Endothelial cell of umbilical vein (primary cell): ENCODE results near the gene AS3MT. TPM values are rescaled to one million over a fixed set of nuclear protein-coding genes. Genes with fewer than 3 reads are reported as not detected.

Source experiments
- BruUV-seq: library from RNA; stranded (reverse); fragments of 400-500 nt; replicated peaks from 2 replicates; lab custom pipeline; 2021; lab: Mats Ljungman, UMichigan
- CTCF ChIA-PET: fragments of 300-600, 350-600 bp; sonication (Branson Sonifier 250); formaldehyde crosslinking; loops from one replicate; lab custom pipeline; 2021; ENCODE audit warnings: antibody characterized with exemption, inconsistent platforms; lab: Charles Lee
- POLR2A ChIA-PET: fragments of 300-600, 350-600 bp; sonication (Branson Sonifier 250); formaldehyde crosslinking; loops from one replicate; lab custom pipeline; 2021; ENCODE audit warnings: antibody characterized with exemption, inconsistent platforms; lab: Charles Lee
- DNase-seq: peaks from one replicate; pipeline ENCODE4 v3.0.0-alpha.2; 2011; ENCODE audit warnings: low read depth, low spot score
- FAIRE-seq: peaks from 2 replicates; lab custom pipeline; 2011; peaks lifted over from hg19 to GRCh38; lab: Jason Lieb, UNC
- H2AFZ ChIP-seq: 2 replicates; pipeline ENCODE4 v1.6.0; 2012; ENCODE audit warnings: low read depth, low read length, control low read depth, inconsistent platforms
- H3K27ac ChIP-seq: 2 replicates; pipeline ENCODE4 v1.5.1; 2011; ENCODE audit warnings: low read depth, mild to moderate bottlenecking, control low read depth, low read length, moderate library complexity; ENCODE audit not compliant: insufficient read depth
- H3K27me3 ChIP-seq, 2 experiments: 2 replicates each; pipeline versions ENCODE4 v1.6.0 to v1.6.1; 2011; ENCODE audit warnings: low read length in 2 of 2, mixed read lengths in 1 of 2; ENCODE audit not compliant: control insufficient read depth in 2 of 2, insufficient read depth in 2 of 2
- H3K36me3 ChIP-seq, 2 experiments: 2 replicates in 1 of 2; 3 replicates in 1 of 2; pipeline ENCODE4 v1.5.1; 2011; ENCODE audit warnings: low read length in 2 of 2, mild to moderate bottlenecking in 1 of 2, moderate library complexity in 1 of 2; ENCODE audit not compliant: control insufficient read depth in 2 of 2, insufficient read depth in 2 of 2; ENCODE audit errors: extremely low read depth in 1 of 2
- H3K4me1 ChIP-seq: 3 replicates; pipeline ENCODE4 v1.5.1; 2011; ENCODE audit warnings: mild to moderate bottlenecking, low read length; ENCODE audit not compliant: control insufficient read depth, insufficient read depth; ENCODE audit errors: extremely low read depth
- H3K4me2 ChIP-seq: 2 replicates; pipeline ENCODE4 v1.6.1; 2011; ENCODE audit warnings: low read length, control low read depth, mixed read lengths; ENCODE audit not compliant: insufficient read depth
- H3K4me3 ChIP-seq, 3 experiments: fragments of 200-600 bp in 1 of 3; sonication (generic), shearing (Covaris generic) in 1 of 3; replicated peaks in 1 of 3; 2 replicates each; pipeline ENCODE4 v1.5.1; 2011 to 2016; ENCODE audit warnings: control low read depth in 3 of 3, low read length in 3 of 3, mild to moderate bottlenecking in 2 of 3, inconsistent platforms in 1 of 3, low read depth in 1 of 3, moderate library complexity in 1 of 3; ENCODE audit not compliant: insufficient read depth in 1 of 3
- H3K79me2 ChIP-seq: 2 replicates; pipeline ENCODE4 v1.6.0; 2012; ENCODE audit warnings: low read length, inconsistent platforms; ENCODE audit not compliant: control insufficient read depth, insufficient read depth
- H3K9ac ChIP-seq: replicated peaks from 2 replicates; pipeline ENCODE3; 2011; ENCODE audit warnings: low read length, control low read depth; ENCODE audit not compliant: insufficient read depth; ENCODE audit errors: extremely low read depth
- H3K9me1 ChIP-seq: replicated peaks from 3 replicates; pipeline ENCODE4 v1.6.0; 2011; ENCODE audit warnings: mild to moderate bottlenecking, low read length; ENCODE audit not compliant: control insufficient read depth, insufficient read depth; ENCODE audit errors: extremely low read depth
- H3K9me3 ChIP-seq: replicated peaks from 2 replicates; pipeline ENCODE4 v1.5.1; 2012; ENCODE audit warnings: low read length, inconsistent platforms; ENCODE audit not compliant: control insufficient read depth, insufficient read depth
- H4K20me1 ChIP-seq: replicated peaks from 2 replicates; pipeline ENCODE3; 2011; ENCODE audit warnings: mild to moderate bottlenecking, low read length; ENCODE audit not compliant: control insufficient read depth, insufficient read depth; ENCODE audit errors: extremely low read depth
- MAX ChIP-seq: IDR thresholded peaks from 2 replicates; pipeline ENCODE4 v1.6.1; 2011; ENCODE audit not compliant: insufficient read depth, insufficient read length
- MYC ChIP-seq: IDR thresholded peaks from one replicate; pipeline ENCODE4 v1.6.1; 2011; ENCODE audit warnings: mild to moderate bottlenecking, low read depth, low read length
- dilution Hi-C: fragments of 300-500 bp; cut with MboI; formaldehyde crosslinking; loops from one replicate; pipeline ENCODE4 v1.15.0; 2019; ENCODE audit warnings: low sequenced_read_pairs; ENCODE audit not compliant: extremely low pct_ligation_motif_present
- intact Hi-C: fragments of 100-400 bp; cut with micrococcal nuclease; formaldehyde crosslinking; loops from one replicate; pipeline ENCODE4 v1.10.0; 2022
- polyA plus RNA-seq, 4 experiments: library from polyadenylated mRNA; depleted of rRNA in 3 of 4; stranded (reverse) in 3 of 4; unstranded in 1 of 4; fragments of >200 nt; gene quantifications; 2 replicates each; pipeline versions ENCODE4 v1.2.1 to v1.2.3, GENCODE V29; 2011 to 2012; ENCODE audit warnings: missing spikeins in 1 of 4
- total RNA-seq: library from RNA; stranded (reverse); gene quantifications from 2 replicates; pipeline ENCODE4 v1.2.3, GENCODE V29; 2021

The AS3MT gene
- total and polyA plus RNA-seq, 2 donors (not counting 3 experiments of a cell fraction or from before 2014, with no cell fraction given) = 1.0 TPM; not detected in 1

- Histone ChIP-seq H3K9ac (no peak overlapping the region), H3K27ac (no peak overlapping the region), H3K36me3 (no peaks in the 10 kb centered on the region), H3K79me2 (no peaks in the 10 kb centered on the region), H3K9me3 (no peaks in the 10 kb centered on the region), H4K20me1 (no peaks in the 10 kb centered on the region), H3K4me2 (no peak overlapping the region), H3K9me1 (no peaks in the 10 kb centered on the region), H2AFZ (no peak overlapping the region), H3K4me1 (no peaks in the 10 kb centered on the region), H3K27me3 (no peaks in the 10 kb centered on the region), H3K4me3 (no peak overlapping the region)
- FAIRE-seq (no peak), DNase-seq (no peak)
- CTCF ChIA-PET = no interaction called here
- POLR2A ChIA-PET = no interaction called here
- dilution Hi-C loops (no loop called here), intact Hi-C loops (no loop called here)
- BruUV-seq = no TSS peak
- no peak for TF ChIP-seq MAX
These were observed 25.4 kb downstream of the AS3MT start for GRCh38 chr10:102894466-102895213.

- FAIRE-seq = no peak
- BruUV-seq = no TSS peak
- no peak overlapping the region for H3K4me3 ChIP-seq
- H3K27ac ChIP-seq = no peak overlapping the region
- H3K4me1 ChIP-seq = no peaks in the 10 kb centered on the region
- no peaks in the 10 kb centered on the region for H3K27me3 ChIP-seq
- H3K4me2 ChIP-seq = no peak overlapping the region
- no peaks in the 10 kb centered on the region for H3K9me3 ChIP-seq
- no peak for TF ChIP-seq MYC
- TF ChIP-seq MAX = no peak
- H3K9me1 ChIP-seq = no peaks in the 10 kb centered on the region
- H3K9ac ChIP-seq = no peak overlapping the region
- intact Hi-C loops (no loop called here), dilution Hi-C loops (no loop called here)
- DNase-seq = no peak
- POLR2A ChIA-PET = no interaction called here
- H2AFZ ChIP-seq = no peak overlapping the region
- no peaks in the 10 kb centered on the region for H3K36me3 ChIP-seq
- no peaks in the 10 kb centered on the region for H3K79me2 ChIP-seq
- no peaks in the 10 kb centered on the region for H4K20me1 ChIP-seq
- CTCF ChIA-PET = interaction anchor here (1.2 to 5.3 kb wide), 7 partner anchors 17 to 345 kb away, joined by 5 to 245 read pairs (median 51); partner anchors contain the start of genes CNNM2 and CYP17A1
These were observed 30.7 kb downstream of the AS3MT start for GRCh38 chr10:102900006-102900405.
